Activated CD8-positive, alpha-beta memory T cell treated with anti-CD3 and anti-CD28 coated beads, Interleukin-2, amount 50 U/mL, for 24 hours (primary cell): ENCODE results near the gene ROBO2.

Experiments
- DNase-seq: peaks from one replicate; pipeline ENCODE4 v3.0.0-alpha.2; 2020; ENCODE audit errors: extremely low read depth

Gene ROBO2

GRCh38 chr3:77039606-77040171 is at the start of gene ROBO2:
Gene ROBO2 (plus strand): TSS chr3:77040099. CDS start chr3:77040786, 687 bp downstream.
- DNase-seq, result no peak

GRCh38 chr3:76990606-76991005 is 49.3 kb upstream of the ROBO2 start:
- DNase-seq, result no peak

GRCh38 chr3:76991165-76991564 is 48.7 kb upstream of the ROBO2 start:
- DNase-seq, result no peak

- no peak for DNase-seq
These were observed 42.2 kb upstream of the ROBO2 start for GRCh38 chr3:76997733-76998132.

GRCh38 chr3:76998555-76998954 is 41.3 kb upstream of the ROBO2 start:
- no peak for DNase-seq

GRCh38 chr3:77001062-77001701 is 38.7 kb upstream of the ROBO2 start:
- DNase-seq, result no peak

- no peak for DNase-seq
These were observed 25.7 kb upstream of the ROBO2 start for GRCh38 chr3:77014226-77014625.

- no peak for DNase-seq
These were observed 14.4 kb upstream of the ROBO2 start for GRCh38 chr3:77025471-77025870.

- DNase-seq, result no peak
These were observed 12.8 kb upstream of the ROBO2 start for GRCh38 chr3:77026904-77027634.

GRCh38 chr3:77028005-77028404 is 11.9 kb upstream of the ROBO2 start:
- no peak for DNase-seq

GRCh38 chr3:77038468-77038929 is 1.4 kb upstream of the ROBO2 start:
- no peak for DNase-seq

- DNase-seq, result no peak
These were observed 831 bp upstream of the ROBO2 start for GRCh38 chr3:77038930-77039605.

- no peak for DNase-seq
These were observed 317 bp downstream of the ROBO2 start for GRCh38 chr3:77040216-77040615.

- DNase-seq, result no peak
These were observed 1.2 kb downstream of the ROBO2 start for GRCh38 chr3:77040926-77041722.

GRCh38 chr3:77041811-77042210 is 1.9 kb downstream of the ROBO2 start:
- DNase-seq, result no peak

GRCh38 chr3:77042343-77042742 is 2.4 kb downstream of the ROBO2 start:
- no peak for DNase-seq

- DNase-seq, result no peak
These were observed 3.0 kb downstream of the ROBO2 start for GRCh38 chr3:77042882-77043281.

GRCh38 chr3:77045686-77046085 is 5.8 kb downstream of the ROBO2 start:
- no peak for DNase-seq

GRCh38 chr3:77048186-77048585 is 8.3 kb downstream of the ROBO2 start:
- DNase-seq, result no peak

- DNase-seq, result no peak
These were observed 11.7 kb downstream of the ROBO2 start for GRCh38 chr3:77051591-77051990.

GRCh38 chr3:77052051-77052501 is 12.2 kb downstream of the ROBO2 start:
- no peak for DNase-seq
